DND-41 (cell line): ENCODE measurements around the gene DAB2.

Experiments used
- ATAC-seq: fragments of 200-7000 bp; cut with Tn5 transposase; 3 replicates; pipeline ENCODE4 v1.9.1; 2021; ENCODE audit warnings: low read depth; ENCODE audit not compliant: insufficient read depth
- DNase-seq: peaks from one replicate; pipeline ENCODE4 v3.0.0-alpha.2; 2020
- H2AFZ ChIP-seq: 2 replicates; pipeline ENCODE4 v1.6.0; 2012; ENCODE audit warnings: low read depth, low read length
- H3K27ac ChIP-seq: 2 replicates; pipeline ENCODE4 v1.5.1; 2012; ENCODE audit warnings: low read length, inconsistent platforms
- H3K27me3 ChIP-seq: fragments of 200-600 bp; sonication (generic); 2 replicates; pipeline ENCODE4 v1.6.0; 2012; ENCODE audit warnings: low read length, mild to moderate bottlenecking, inconsistent platforms; ENCODE audit not compliant: insufficient read depth, poor library complexity
- H3K36me3 ChIP-seq: 2 replicates; pipeline ENCODE4 v1.5.1; 2012; ENCODE audit warnings: low read length, inconsistent platforms; ENCODE audit not compliant: insufficient read depth
- H3K4me1 ChIP-seq: 2 replicates; pipeline ENCODE4 v1.5.1; 2012; ENCODE audit warnings: mild to moderate bottlenecking, low read length; ENCODE audit not compliant: insufficient read depth
- H3K4me2 ChIP-seq: 2 replicates; pipeline ENCODE4 v1.6.0; 2012; ENCODE audit warnings: mild to moderate bottlenecking, moderate library complexity, low read length, inconsistent platforms; ENCODE audit not compliant: insufficient read depth
- H3K4me3 ChIP-seq, 2 experiments: fragments of 200-600 bp in 1 of 2; shearing (Covaris generic) in 1 of 2; 2 replicates each; pipeline ENCODE4 v1.5.1; 2012 to 2016; ENCODE audit warnings: inconsistent platforms in 2 of 2, low read length in 2 of 2, mild to moderate bottlenecking in 2 of 2, low read depth in 1 of 2, moderate library complexity in 1 of 2
- H3K79me2 ChIP-seq: 2 replicates; pipeline ENCODE4 v1.6.0; 2012; ENCODE audit warnings: low read length, inconsistent platforms; ENCODE audit not compliant: insufficient read depth
- H3K9ac ChIP-seq: 2 replicates; pipeline ENCODE4 v1.6.0; 2012; ENCODE audit warnings: low read depth, mild to moderate bottlenecking, inconsistent platforms, low read length, moderate library complexity
- H3K9me3 ChIP-seq: 2 replicates; pipeline ENCODE4 v1.5.1; 2012; ENCODE audit warnings: low read length, moderate library complexity, mild to moderate bottlenecking, inconsistent platforms; ENCODE audit not compliant: insufficient read depth, severe bottlenecking
- H4K20me1 ChIP-seq: 2 replicates; pipeline ENCODE4 v1.6.0; 2012; ENCODE audit warnings: low read length; ENCODE audit not compliant: insufficient read depth
- EZH2 ChIP-seq: IDR thresholded peaks from 3 replicates; pipeline ENCODE4 v1.6.1; 2012; ENCODE audit warnings: borderline replicate concordance, low read depth, mild to moderate bottlenecking, moderate library complexity, low read length, inconsistent platforms; ENCODE audit not compliant: severe bottlenecking
- TF ChIP-seq, protein P1 (sequence below): IDR thresholded peaks from 2 replicates; pipeline ENCODE4 v1.5.1; 2012; ENCODE audit warnings: borderline replicate concordance, low read length, moderate library complexity, mild to moderate bottlenecking; ENCODE audit not compliant: poor library complexity, severe bottlenecking; ENCODE audit errors: extremely low read depth

The DAB2 gene

GRCh38 chr5:39369123-39369815 lies 55.5 kb downstream of the DAB2 start:
- Histone ChIP-seq H3K27ac (no peak overlapping the region), H2AFZ (no peak overlapping the region), H4K20me1 (no peaks in the 10 kb centered on the region), H3K4me3 (no peak overlapping the region), H3K27me3 (peaks cover 6% of the 10 kb centered on the region), H3K9me3 (no peaks in the 10 kb centered on the region), H3K4me2 (no peak overlapping the region), H3K9ac (no peak overlapping the region), H3K36me3 (no peaks in the 10 kb centered on the region), H3K4me1 (no peaks in the 10 kb centered on the region), H3K79me2 (no peaks in the 10 kb centered on the region)
- DNase-seq = no peak
- no peak for TF ChIP-seq EZH2
- ATAC-seq = no peak

GRCh38 chr5:39368116-39368515 lies 56.7 kb downstream of the DAB2 start:
- Histone ChIP-seq H3K4me3 (no peak overlapping the region), H3K27ac (no peak overlapping the region), H3K27me3 (peaks cover 6% of the 10 kb centered on the region), H4K20me1 (no peaks in the 10 kb centered on the region), H3K4me1 (no peaks in the 10 kb centered on the region), H3K9me3 (no peaks in the 10 kb centered on the region), H3K79me2 (no peaks in the 10 kb centered on the region), H2AFZ (no peak overlapping the region), H3K9ac (no peak overlapping the region), H3K4me2 (no peak overlapping the region), H3K36me3 (no peaks in the 10 kb centered on the region)
- TF ChIP-seq EZH2 = no peak
- TF ChIP-seq, protein P1, sequence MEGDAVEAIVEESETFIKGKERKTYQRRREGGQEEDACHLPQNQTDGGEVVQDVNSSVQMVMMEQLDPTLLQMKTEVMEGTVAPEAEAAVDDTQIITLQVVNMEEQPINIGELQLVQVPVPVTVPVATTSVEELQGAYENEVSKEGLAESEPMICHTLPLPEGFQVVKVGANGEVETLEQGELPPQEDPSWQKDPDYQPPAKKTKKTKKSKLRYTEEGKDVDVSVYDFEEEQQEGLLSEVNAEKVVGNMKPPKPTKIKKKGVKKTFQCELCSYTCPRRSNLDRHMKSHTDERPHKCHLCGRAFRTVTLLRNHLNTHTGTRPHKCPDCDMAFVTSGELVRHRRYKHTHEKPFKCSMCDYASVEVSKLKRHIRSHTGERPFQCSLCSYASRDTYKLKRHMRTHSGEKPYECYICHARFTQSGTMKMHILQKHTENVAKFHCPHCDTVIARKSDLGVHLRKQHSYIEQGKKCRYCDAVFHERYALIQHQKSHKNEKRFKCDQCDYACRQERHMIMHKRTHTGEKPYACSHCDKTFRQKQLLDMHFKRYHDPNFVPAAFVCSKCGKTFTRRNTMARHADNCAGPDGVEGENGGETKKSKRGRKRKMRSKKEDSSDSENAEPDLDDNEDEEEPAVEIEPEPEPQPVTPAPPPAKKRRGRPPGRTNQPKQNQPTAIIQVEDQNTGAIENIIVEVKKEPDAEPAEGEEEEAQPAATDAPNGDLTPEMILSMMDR = no peak
- ATAC-seq (no peak), DNase-seq (no peak)

- H3K27me3 ChIP-seq = peaks cover 6% of the 10 kb centered on the region
- H3K9me3 ChIP-seq = no peaks in the 10 kb centered on the region
- H3K4me2 ChIP-seq = no peak overlapping the region
- no peaks in the 10 kb centered on the region for H3K4me1 ChIP-seq
- H3K36me3 ChIP-seq = no peaks in the 10 kb centered on the region
- DNase-seq = no peak
- no peaks in the 10 kb centered on the region for H3K79me2 ChIP-seq
- ATAC-seq = no peak
- TF ChIP-seq EZH2 = no peak
- TF ChIP-seq, protein P1 = no peak
- H4K20me1 ChIP-seq = no peaks in the 10 kb centered on the region
- H3K4me3 ChIP-seq = no peak overlapping the region
- no peak overlapping the region for H3K9ac ChIP-seq
- no peak overlapping the region for H3K27ac ChIP-seq
- no peak overlapping the region for H2AFZ ChIP-seq
Measured at GRCh38 chr5:39367711-39368110, 57.1 kb downstream of the DAB2 start.

GRCh38 chr5:39364367-39364766 lies 60.4 kb downstream of the DAB2 start, which contains the start of gene C9:
TSS of gene C9 (minus strand) at chr5:39364495. CDS start at chr5:39364464, 31 bp downstream.
- Histone ChIP-seq H3K4me3 (no peak within 1 kb of the TSS), H3K79me2 (no peaks in the 10 kb centered on the region), H3K36me3 (no peaks in the 10 kb centered on the region), H4K20me1 (no peaks in the 10 kb centered on the region), H3K9me3 (no peaks in the 10 kb centered on the region), H3K4me2 (no peak within 1 kb of the TSS), H3K27me3 (no peaks in the 10 kb centered on the region), H3K4me1 (no peaks in the 10 kb centered on the region), H2AFZ (no peak within 1 kb of the TSS), H3K27ac (no peak within 1 kb of the TSS), H3K9ac (no peak within 1 kb of the TSS)
- no peak for ATAC-seq
- TF ChIP-seq EZH2 = no peak
- TF ChIP-seq, protein P1 = no peak
- no peak for DNase-seq
